HG03108 (cell line): ENCODE data around the gene DMGDH.

Experiments
- ATAC-seq: cut with Tn5 transposase; IDR thresholded peaks from one replicate; pipeline ENCODE4 v1.9.1; 2021; ENCODE audit warnings: moderate library complexity; ENCODE audit not compliant: unreplicated experiment

Gene DMGDH

GRCh38 chr5:79070350-79070667 lies 835 bp upstream of the DMGDH start:
- no peak for ATAC-seq

DNA sequence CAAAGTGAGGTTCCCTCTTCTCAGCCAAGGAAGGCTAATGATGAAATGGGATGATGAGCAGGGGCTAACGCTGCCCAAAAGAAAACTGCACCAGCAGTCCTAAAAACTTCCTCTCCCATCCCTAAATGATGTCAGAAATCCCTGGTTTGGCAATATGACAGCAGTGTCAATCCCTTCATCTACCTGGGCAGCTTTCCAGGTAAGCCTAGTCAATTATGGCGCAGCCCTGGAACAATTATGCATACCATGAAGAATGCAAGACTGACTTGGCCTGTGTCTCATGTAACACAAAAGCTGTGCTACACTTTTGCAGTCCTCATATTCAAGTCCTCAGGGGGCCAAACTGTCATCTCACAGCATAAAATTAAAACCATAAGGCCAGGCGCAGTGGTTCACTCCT lies 7.0 kb downstream of the DMGDH start:
- ATAC-seq, result no peak

GRCh38 chr5:79059674-79060073 lies 9.8 kb downstream of the DMGDH start:
- ATAC-seq, result no peak

DNA sequence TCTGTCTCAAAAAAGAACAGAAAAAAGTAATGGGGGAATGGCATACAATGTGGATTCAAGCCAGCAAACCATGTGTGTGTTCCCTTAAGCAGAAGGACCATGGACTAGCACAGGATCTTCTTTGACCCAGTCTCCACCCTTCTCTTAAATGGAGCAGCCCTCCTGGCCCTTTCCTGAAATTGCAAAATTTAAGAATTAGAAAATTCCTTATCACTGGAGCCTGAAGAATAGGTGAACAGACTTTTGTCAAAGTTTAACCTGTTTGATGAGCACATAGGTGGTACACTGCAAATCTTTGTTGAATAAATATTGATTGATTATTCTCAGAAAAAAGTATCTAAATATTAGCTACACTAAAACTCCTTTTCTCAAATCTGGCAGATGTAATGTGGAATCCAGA lies 12.6 kb downstream of the DMGDH start:
- no peak for ATAC-seq

DNA sequence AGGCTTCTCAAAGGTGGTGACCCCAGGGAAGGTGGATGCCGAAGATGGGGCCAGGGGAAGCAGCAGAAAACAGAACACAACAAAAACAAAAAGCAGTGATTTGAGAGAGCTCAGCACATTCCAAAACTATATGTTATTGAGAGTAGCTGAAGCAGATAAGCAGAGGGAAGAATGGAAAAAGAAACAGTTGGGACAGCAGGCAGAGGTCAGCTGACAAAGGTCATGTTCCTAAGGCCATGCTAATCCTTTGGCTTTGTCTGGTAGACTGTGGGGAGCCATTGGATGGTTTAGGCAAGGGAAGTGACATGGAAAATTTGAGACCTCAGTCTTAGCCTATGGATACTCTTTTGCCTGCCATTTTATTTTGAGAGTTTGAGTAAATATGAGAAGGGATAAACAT lies 14.5 kb downstream of the DMGDH start:
- ATAC-seq, result no peak

DNA sequence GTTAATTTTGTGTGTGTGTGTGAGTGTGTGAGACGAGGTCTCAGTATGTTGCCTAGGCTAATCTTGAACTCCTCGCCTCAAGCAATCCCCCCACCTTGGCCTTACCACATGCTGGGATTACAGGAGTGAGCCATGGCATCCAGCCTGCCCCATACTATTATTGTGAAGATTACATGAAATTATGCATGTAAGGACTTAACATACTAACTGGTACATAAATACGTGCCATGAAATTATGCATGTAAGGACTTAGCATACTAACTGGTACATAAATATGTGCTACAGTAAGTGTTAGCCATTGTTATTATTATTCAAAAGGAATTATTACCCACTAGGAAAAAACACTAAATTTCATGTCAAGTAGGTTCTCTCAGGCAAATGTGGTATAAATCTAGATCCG lies 16.2 kb downstream of the DMGDH start:
- no peak for ATAC-seq

DNA sequence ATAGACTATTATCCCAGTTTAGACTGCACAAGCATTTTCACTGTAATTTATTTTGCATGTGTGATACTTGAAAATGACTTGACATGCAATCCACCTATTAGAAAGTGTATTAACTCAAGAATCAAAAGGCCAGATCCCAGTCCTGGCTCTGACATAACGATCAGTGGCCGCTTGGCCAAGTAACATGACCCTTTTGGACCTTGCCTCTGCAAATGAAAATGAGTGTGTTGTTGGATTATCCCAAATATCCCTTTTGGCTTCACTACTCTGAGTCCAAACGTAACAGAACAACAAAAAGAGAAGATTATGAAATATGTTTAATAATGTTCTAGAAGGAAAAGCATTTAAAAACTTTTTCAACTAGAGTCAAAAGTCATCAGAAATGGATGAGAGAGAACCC lies 19.0 kb downstream of the DMGDH start:
- no peak for ATAC-seq

- ATAC-seq, result no peak
Observed at GRCh38 chr5:79048437-79048836, 21.0 kb downstream of the DMGDH start.

- ATAC-seq, result no peak
Observed at GRCh38 chr5:79047199-79047598, 22.3 kb downstream of the DMGDH start.

DNA sequence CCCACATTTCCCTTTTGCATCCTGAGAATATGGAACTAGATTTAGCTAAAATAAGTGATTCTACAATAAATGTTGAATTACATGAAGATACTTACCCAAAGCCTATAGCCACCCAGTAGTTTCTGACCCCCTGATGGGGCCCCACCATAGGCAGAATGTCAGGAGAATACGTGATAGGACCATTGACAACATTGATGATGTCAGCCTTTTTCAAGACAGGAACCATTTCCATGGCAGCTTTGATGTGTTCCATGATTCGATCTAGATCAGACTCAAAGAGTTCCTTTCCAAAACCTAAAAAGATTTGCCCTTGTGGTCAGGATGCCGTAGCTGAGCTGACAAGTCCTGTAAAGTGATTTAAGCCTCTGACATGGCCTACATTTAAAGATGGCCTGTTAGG lies 27.3 kb downstream of the DMGDH start:
- no peak for ATAC-seq

- ATAC-seq, result no peak
Observed at GRCh38 chr5:79036769-79037168, 32.7 kb downstream of the DMGDH start.

DNA sequence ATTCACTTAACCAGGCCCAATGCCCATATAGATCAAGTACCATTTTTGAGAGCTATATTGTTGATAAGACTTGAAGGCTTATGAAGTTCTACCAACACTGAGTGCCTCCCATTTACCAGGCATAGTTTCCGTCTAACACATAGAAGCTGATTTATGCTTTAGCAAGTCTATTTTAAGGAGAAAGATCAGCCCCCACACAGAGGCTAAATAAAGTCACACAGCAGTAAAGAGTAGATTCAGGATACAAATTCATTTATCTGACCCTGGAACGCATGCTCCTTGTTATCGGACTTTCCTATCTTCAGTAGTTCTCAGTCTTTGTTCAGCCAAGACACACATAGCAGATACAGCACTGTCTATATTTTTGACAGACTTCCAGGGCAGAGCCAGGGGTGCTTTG lies 34.2 kb downstream of the DMGDH start:
- ATAC-seq, result no peak

DNA sequence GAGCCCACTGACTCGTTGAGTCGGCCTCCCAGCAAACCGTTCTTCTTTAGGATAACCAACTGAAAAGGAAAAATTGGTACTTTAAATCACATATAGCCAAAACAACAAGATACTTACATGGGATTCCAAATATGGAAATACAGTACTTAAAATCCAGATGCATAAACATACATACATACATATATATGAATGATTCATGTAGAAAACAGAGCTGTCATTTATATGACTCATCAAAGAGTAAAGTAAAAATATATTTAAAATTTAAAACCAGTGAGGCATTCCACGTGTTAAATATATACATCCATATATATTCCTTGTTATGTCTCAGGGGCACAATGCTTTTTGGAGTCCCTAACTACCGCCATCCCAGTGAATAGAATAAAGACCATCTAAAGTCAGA lies 36.7 kb downstream of the DMGDH start:
- no peak for ATAC-seq

GRCh38 chr5:79032031-79032695 lies 37.3 kb downstream of the DMGDH start:
- no peak for ATAC-seq

GRCh38 chr5:79031485-79031867 lies 38.0 kb downstream of the DMGDH start:
- ATAC-seq, result no peak

DNA sequence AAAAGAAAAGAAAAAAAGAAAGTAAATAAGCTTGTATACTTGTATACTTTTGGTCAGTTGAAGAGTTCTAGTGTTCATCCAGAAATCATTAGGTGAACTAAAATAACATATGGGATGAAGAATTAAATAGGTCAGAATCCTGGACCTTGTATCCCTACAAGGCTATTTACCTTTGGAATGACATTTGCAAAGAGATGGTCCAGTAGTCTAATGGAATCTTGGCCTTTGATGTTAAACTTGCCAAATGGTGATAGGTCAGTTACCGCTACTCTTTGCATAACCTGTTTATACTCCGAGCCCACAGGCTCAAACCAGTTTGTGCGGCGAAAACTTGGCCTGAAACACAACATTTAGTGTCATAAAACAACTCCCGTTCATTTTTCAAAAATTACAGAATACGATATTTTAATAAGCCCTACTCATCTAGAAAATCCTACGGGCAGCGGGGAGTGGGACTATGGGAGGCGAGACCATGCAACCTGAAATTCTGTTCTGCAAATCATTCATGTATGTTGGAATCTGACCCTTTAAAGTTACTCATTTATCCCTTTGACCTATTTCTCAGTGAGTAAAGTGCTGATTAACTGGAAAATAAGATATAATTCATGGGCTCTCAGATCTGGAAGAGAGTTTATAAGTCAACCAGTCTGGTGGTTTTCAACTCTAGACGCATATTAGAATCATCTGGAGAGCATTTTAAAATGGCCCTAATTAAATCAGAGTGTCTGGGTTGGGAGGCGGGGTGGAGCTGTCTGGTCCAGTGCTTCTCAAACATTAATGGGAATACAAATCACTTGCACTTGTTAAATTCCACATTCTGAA lies 38.6 kb downstream of the DMGDH start:
- no peak for ATAC-seq

DNA sequence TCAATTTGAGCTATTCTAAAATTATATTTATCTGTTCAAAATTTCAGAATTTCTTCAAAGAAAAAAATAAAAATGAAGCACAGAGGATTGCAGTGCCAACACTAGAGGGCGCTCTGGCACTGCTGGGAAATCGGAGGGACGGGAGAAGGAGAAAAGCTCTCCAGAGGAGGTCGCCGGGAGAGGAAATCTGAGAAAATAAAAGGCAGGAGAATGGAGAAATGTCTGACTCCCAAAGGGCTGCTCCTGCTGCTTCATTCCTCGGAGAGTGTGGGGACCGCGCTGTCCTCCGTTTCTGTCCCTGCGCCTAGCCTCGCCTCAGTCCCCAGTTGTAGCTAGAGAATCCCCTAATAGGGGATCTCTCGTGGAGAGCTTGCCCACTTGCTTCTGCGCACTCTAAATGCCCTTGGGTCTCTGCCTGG lies 44.4 kb downstream of the DMGDH start:
- ATAC-seq, result no peak

- ATAC-seq, result no peak
Observed at GRCh38 chr5:79023947-79024346, 45.5 kb downstream of the DMGDH start.

DNA sequence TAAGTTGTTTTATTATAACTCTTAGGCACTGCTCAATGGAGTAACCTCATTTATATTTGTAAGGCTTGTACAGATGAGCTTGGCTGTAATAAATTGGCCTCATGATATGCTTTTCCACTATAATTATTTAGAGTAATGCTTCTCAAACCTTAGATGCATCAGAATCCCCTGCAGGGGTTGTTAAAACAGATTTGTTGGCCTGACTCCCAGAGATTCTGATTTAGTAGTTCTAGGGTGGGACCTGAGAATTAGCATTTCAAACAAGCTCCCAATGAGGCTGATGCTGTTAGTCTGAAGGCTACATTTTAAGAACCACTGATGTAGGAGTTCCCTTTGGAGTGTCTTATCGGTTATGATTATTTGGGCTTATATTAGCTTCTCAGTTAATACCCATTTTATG lies 46.1 kb downstream of the DMGDH start:
- ATAC-seq, result no peak

GRCh38 chr5:79022771-79023170 lies 46.7 kb downstream of the DMGDH start:
- ATAC-seq, result no peak

DNA sequence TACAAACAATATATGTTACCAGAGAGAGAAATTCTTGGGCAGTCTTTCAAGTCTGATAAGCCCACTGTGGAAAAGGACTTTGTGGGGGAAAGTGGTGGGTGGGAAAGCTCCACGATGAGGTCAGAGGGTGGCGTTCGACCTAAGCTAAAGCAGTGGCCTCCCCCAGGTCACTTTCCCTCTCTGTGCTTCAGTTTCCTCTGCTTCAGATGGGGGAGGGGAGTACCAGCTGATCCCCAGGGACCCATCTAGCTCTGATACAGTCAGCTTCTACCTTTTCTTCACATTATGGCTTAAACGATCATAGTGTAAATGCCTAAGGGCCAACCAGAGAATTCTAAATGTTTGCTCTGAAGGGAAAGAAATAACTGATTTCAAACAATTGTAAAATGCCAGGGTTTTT lies 47.7 kb downstream of the DMGDH start:
- no peak for ATAC-seq

DNA sequence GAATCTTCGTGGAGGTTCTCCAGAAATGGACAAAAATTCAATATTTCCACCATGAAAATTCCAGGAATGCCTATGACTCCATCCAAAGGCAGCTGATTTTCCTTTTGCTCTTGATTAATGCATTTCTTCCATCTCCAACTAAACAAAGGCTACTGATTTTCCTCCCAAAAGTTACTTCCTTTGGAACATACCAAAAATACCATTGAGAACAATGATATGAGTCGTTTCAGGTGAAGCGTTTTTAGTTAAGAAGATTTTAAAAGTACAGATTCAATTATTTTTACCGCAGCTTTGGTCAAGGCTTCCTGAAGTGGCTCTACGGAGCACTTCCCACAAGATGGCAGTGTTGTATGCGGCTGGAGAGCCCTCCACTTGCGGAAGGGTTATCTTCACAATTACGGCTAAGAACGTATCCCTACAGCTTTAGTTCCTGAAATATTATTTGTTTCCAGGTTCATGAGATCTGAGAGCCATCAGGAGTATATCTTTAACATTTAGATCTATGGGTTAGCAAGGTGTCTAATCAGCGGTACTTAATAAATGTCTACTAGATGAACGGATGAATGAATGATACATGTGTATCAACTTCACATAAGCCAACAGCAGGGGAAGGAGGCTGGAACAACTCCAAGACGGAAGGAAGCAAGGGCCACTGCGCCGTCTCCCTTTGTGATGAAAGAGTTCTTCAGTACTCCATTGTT lies 48.5 kb downstream of the DMGDH start:
- ATAC-seq, result no peak
